B cell (primary cell): ENCODE results near the gene PRPF31. TPM values are rescaled to one million over a fixed set of nuclear protein-coding genes. Genes with fewer than 3 reads are reported as not detected.

Experiments
- ATAC-seq: fragments of 200-7000 bp; cut with Tn5 transposase; one replicate; pipeline ENCODE4 v1.10.0; 2021; ENCODE audit warnings: low read depth, mild to moderate bottlenecking, moderate number of reproducible peaks, moderate library complexity
- CTCF ChIA-PET: fragments of 350-600 bp; sonication (Branson Sonifier 250); formaldehyde crosslinking; loops from one replicate; lab custom pipeline; 2021; ENCODE audit warnings: antibody characterized with exemption, inconsistent platforms; lab: Charles Lee
- POLR2A ChIA-PET: fragments of 350-600 bp; sonication (Branson Sonifier 250); formaldehyde crosslinking; loops from one replicate; lab custom pipeline; 2021; ENCODE audit warnings: antibody characterized with exemption; lab: Charles Lee
- DNase-seq: peaks from one replicate; pipeline ENCODE4 v3.0.0; 2013
- H2AFZ ChIP-seq: 2 replicates; pipeline ENCODE4 v1.6.1; 2012; ENCODE audit warnings: mild to moderate bottlenecking, low read depth, low read length; ENCODE audit not compliant: insufficient read depth, poor library complexity, severe bottlenecking
- H3K27ac ChIP-seq, 2 donors: 1 replicate in 1 of 2; 2 replicates in 1 of 2; pipeline ENCODE4 v1.5.1; 2012 to 2013; ENCODE audit warnings: low read length in 2 of 2, mild to moderate bottlenecking in 2 of 2, moderate library complexity in 1 of 2
- H3K27me3 ChIP-seq, 4 experiments: fragments of 200-600 bp in 1 of 4; sonication (generic) in 1 of 4; replicated peaks in 1 of 4; 1 replicate in 2 of 4; 2 replicates in 2 of 4; pipeline versions ENCODE4 v1.6.1 to v1.7.0; 2013 to 2016; ENCODE audit warnings: low read length in 3 of 4, mild to moderate bottlenecking in 2 of 4, mixed read lengths in 1 of 4, moderate library complexity in 1 of 4; ENCODE audit not compliant: insufficient read depth in 4 of 4, control insufficient read depth in 3 of 4; ENCODE audit errors: control extremely low read depth in 1 of 4
- H3K36me3 ChIP-seq, 2 experiments: replicated peaks in 1 of 2; 1 replicate in 1 of 2; 2 replicates in 1 of 2; pipeline versions ENCODE4 v1.6.1 to v1.7.1; 2013; ENCODE audit warnings: low read length in 1 of 2; ENCODE audit not compliant: insufficient read depth in 2 of 2, control insufficient read depth in 1 of 2; ENCODE audit errors: control extremely low read depth in 1 of 2, extremely low read depth in 1 of 2
- H3K4me1 ChIP-seq, 2 donors: fragments of 200-600 bp in 1 of 2; sonication (generic) in 1 of 2; 1 replicate in 1 of 2; 2 replicates in 1 of 2; pipeline versions ENCODE4 v1.5.1 to v1.6.1; 2013 to 2017; ENCODE audit warnings: low read length in 2 of 2; ENCODE audit not compliant: control insufficient read depth in 2 of 2, insufficient read depth in 2 of 2
- H3K4me2 ChIP-seq: replicated peaks from 2 replicates; pipeline ENCODE3; 2012; ENCODE audit warnings: mild to moderate bottlenecking, low read depth, low read length; ENCODE audit not compliant: poor library complexity, severe bottlenecking
- H3K4me3 ChIP-seq, 5 experiments: fragments of 200-600 bp in 1 of 5; sonication (generic) in 1 of 5; 1 replicate in 3 of 5; 2 replicates in 2 of 5; pipeline versions ENCODE4 v1.5.1 to v1.7.0; 2011 to 2016; ENCODE audit warnings: low read length in 4 of 5, mild to moderate bottlenecking in 4 of 5, low read depth in 2 of 5, control low read depth in 1 of 5, moderate library complexity in 1 of 5; ENCODE audit not compliant: insufficient read depth in 1 of 5; ENCODE audit errors: control extremely low read depth in 1 of 5, extremely low read depth in 1 of 5
- H3K79me2 ChIP-seq: fragments of 200-600 bp; sonication (generic); one replicate; pipeline ENCODE4 v1.6.0; 2016; ENCODE audit warnings: low read length; ENCODE audit not compliant: control insufficient read depth, insufficient read depth
- H3K9ac ChIP-seq: fragments of 200-600 bp; sonication (generic); 2 replicates; pipeline ENCODE4 v1.6.1; 2017; ENCODE audit warnings: mild to moderate bottlenecking, low read length, moderate library complexity
- H3K9me3 ChIP-seq, 3 donors: one replicate each; pipeline versions ENCODE4 v1.6.1 to v1.7.1; 2013; ENCODE audit warnings: low read length in 2 of 3; ENCODE audit not compliant: control insufficient read depth in 2 of 3, insufficient read depth in 1 of 3; ENCODE audit errors: control extremely low read depth in 1 of 3
- H4K20me1 ChIP-seq: 2 replicates; pipeline ENCODE4 v1.6.0; 2012; ENCODE audit warnings: mild to moderate bottlenecking, low read length; ENCODE audit not compliant: insufficient read depth, control insufficient read depth, poor library complexity, severe bottlenecking
- H3K27ac Mint-ChIP-seq: one replicate; pipeline ENCODE4 v1.8.0; 2021; ENCODE audit warnings: mixed read lengths
- H3K27me3 Mint-ChIP-seq: one replicate; pipeline ENCODE4 v1.8.0; 2021; ENCODE audit warnings: mixed read lengths
- H3K4me1 Mint-ChIP-seq: one replicate; pipeline ENCODE4 v1.8.0; 2021; ENCODE audit warnings: mixed read lengths
- H3K4me3 Mint-ChIP-seq: one replicate; pipeline ENCODE4 v1.8.0; 2021; ENCODE audit warnings: mixed read lengths
- H3K9me3 Mint-ChIP-seq: one replicate; pipeline ENCODE4 v1.8.0; 2022; ENCODE audit warnings: mixed read lengths; ENCODE audit not compliant: insufficient read depth
- EZH2 ChIP-seq: IDR thresholded peaks from 2 replicates; pipeline ENCODE4 v1.6.1; 2012; ENCODE audit warnings: borderline replicate concordance, low read depth, mild to moderate bottlenecking, moderate library complexity, low read length; ENCODE audit not compliant: insufficient read depth, poor library complexity, severe bottlenecking
- WGBS: methylation state at CpG from one replicate; pipeline ENCODE4 v1.1.5; 2013; ENCODE audit warnings: missing lambda C conversion rate; ENCODE audit not compliant: insufficient coverage; 5-methylcytosine and 5-hydroxymethylcytosine counted together
- intact Hi-C: fragments of 100-400 bp; cut with micrococcal nuclease; formaldehyde crosslinking; loops from one replicate; pipeline ENCODE4 v1.10.0; 2022
- polyA plus RNA-seq: library from polyadenylated mRNA; depleted of rRNA; stranded (reverse); fragments of >200 nt; gene quantifications from 2 replicates; pipeline ENCODE4 v1.2.3, GENCODE V29; 2012
- total RNA-seq, 2 donors: library from RNA; stranded (reverse); fragments of 120-200 nt in 1 of 2; gene quantifications; 1 replicate in 1 of 2; 2 replicates in 1 of 2; pipeline versions ENCODE4 v1.2.3 to v1.2.4, GENCODE V29; 2013 to 2022
- TF ChIP-seq, protein P1 (sequence below): fragments of 200-600 bp; IDR thresholded peaks from one replicate; pipeline ENCODE4 v1.8.0; 2022; ENCODE audit warnings: antibody characterized with exemption, mild to moderate bottlenecking

PRPF31 gene
- total and polyA plus RNA-seq, 2 donors (not counting 1 experiment from before 2014, with no cell fraction given): 61.2 to 66.2 TPM

DNA sequence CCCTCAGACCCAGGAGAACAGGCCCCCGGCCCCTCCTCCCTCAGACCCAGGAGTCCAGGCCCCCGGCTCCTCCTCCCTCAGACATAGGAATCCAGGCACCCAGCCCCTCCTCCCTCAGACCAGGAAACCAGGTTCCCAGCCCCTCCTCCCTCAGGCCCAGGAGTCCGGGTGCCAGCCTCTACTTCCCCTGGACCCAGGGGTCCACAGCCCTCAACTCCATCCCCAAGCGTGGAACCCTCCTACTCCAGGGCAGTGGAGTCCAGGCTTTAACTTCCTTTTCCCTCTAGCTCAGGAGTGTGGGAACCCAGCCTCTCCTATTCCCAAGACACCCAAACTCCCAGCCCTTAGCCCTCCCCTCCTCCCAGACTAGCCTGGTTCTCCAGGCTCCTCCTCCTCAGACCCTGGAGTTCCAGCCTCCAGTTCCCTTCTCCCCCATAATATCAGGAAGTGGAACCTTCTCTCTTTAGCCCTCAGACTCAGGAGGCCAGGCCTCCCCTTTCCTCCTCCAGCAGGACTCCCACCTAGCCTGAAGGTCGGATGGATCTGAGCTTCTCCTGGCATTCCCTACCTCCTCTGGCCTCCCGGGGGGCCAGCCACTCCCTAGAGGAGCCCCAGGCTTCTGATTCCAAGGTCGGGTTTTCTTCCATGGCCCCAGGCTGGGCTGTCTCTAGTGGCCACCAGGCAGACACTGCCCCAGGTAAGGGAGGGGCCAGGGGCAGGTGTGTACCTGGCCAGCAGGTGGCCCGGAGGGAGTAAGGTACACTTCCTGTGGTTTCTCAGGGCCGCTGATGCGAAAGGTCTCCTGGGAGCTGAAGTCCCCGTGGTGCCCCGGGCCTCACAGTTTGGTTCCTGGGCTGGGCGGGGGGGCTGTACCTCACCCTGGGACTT lies 57.2 kb downstream of the PRPF31 start, which contains the start of gene TMC4:
TSS of gene TMC4 (minus strand) at position 690 of the 888 bp plus-strand sequence. CDS start at position 647, 43 bp downstream.
- Mint-ChIP-seq H3K27ac (no peak within 1 kb of the TSS), H3K27me3 (no peaks in the 10 kb centered on the region), H3K4me3 (no peak within 1 kb of the TSS), H3K9me3 (no peaks in the 10 kb centered on the region), H3K4me1 (peaks cover 21% of the 10 kb centered on the region)
- Histone ChIP-seq H3K4me2 (peak within 1 kb of the TSS; percentile 49), H3K9me3 (no peaks in the 10 kb centered on the region), H3K4me1 (peaks cover 17 to 24% of the 10 kb centered on the region in 2 donors), H3K27me3 (peaks cover 0 to 11% (median 2%) of the 10 kb centered on the region in 4 experiments), H4K20me1 (peaks cover 7% of the 10 kb centered on the region), H3K79me2 (no peaks in the 10 kb centered on the region), H3K36me3 (no peaks in the 10 kb centered on the region), H3K27ac (no peak within 1 kb of the TSS), H3K9ac (no peak within 1 kb of the TSS), H3K4me3 (no peak within 1 kb of the TSS), H2AFZ (no peak within 1 kb of the TSS)
- no peak for TF ChIP-seq EZH2
- TF ChIP-seq, protein P1, sequence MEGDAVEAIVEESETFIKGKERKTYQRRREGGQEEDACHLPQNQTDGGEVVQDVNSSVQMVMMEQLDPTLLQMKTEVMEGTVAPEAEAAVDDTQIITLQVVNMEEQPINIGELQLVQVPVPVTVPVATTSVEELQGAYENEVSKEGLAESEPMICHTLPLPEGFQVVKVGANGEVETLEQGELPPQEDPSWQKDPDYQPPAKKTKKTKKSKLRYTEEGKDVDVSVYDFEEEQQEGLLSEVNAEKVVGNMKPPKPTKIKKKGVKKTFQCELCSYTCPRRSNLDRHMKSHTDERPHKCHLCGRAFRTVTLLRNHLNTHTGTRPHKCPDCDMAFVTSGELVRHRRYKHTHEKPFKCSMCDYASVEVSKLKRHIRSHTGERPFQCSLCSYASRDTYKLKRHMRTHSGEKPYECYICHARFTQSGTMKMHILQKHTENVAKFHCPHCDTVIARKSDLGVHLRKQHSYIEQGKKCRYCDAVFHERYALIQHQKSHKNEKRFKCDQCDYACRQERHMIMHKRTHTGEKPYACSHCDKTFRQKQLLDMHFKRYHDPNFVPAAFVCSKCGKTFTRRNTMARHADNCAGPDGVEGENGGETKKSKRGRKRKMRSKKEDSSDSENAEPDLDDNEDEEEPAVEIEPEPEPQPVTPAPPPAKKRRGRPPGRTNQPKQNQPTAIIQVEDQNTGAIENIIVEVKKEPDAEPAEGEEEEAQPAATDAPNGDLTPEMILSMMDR: peak; percentile 12
- intact Hi-C loops: loop anchor here (1.0 kb wide), 1 partner anchor 17 kb away; the partner anchor contains the start of gene MBOAT7
- DNase-seq: peak; percentile 65
- peak; percentile 58 for ATAC-seq
- ChIA-PET CTCF (interaction anchor here (0.9 to 8.5 kb wide), 4 partner anchors 15 to 60 kb away, joined by 3 to 50 read pairs (median 3); partner anchors contain the start of genes MBOAT7 and TSEN34), POLR2A (interaction anchor here (0.6 to 1.8 kb wide), 2 partner anchors 16 to 443 kb away, joined by 8 read pairs; partner anchors contain the start of gene MBOAT7)
- WGBS: 23% methylated on average over 12 of the region's 13 CpGs
